ENCODE results near the gene FIG4.
"Not testable (repeated sequence)": the region's sequence is repeated elsewhere in the genome, so short reads cannot be mapped to it uniquely, and the experiment has no call there.

GRCh38 chr6:109678661-109679505 is 12.2 kb upstream of the FIG4 start:
- not testable (repeated sequence) for TF ChIP-seq CTCF (IDR thresholded peaks at IDR 0.05; ENCODE audit: low read depth, low read length, poor library complexity, severe bottlenecking); EZH2phosphoT487 (IDR thresholded peaks at IDR 0.05; ENCODE audit: borderline replicate concordance, low read length)
